GM19455 (cell line): Measurements from ENCODE around the gene MORF4L1.
"Not testable (repeated sequence)": the region's sequence is repeated elsewhere in the genome, so short reads cannot be mapped to it uniquely, and the experiment has no call there.

Experiments
- ATAC-seq: cut with Tn5 transposase; IDR thresholded peaks from one replicate; pipeline ENCODE4 v1.9.1; 2021; ENCODE audit not compliant: unreplicated experiment

The MORF4L1 gene, protein sequence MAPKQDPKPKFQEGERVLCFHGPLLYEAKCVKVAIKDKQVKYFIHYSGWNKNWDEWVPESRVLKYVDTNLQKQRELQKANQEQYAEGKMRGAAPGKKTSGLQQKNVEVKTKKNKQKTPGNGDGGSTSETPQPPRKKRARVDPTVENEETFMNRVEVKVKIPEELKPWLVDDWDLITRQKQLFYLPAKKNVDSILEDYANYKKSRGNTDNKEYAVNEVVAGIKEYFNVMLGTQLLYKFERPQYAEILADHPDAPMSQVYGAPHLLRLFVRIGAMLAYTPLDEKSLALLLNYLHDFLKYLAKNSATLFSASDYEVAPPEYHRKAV

DNA sequence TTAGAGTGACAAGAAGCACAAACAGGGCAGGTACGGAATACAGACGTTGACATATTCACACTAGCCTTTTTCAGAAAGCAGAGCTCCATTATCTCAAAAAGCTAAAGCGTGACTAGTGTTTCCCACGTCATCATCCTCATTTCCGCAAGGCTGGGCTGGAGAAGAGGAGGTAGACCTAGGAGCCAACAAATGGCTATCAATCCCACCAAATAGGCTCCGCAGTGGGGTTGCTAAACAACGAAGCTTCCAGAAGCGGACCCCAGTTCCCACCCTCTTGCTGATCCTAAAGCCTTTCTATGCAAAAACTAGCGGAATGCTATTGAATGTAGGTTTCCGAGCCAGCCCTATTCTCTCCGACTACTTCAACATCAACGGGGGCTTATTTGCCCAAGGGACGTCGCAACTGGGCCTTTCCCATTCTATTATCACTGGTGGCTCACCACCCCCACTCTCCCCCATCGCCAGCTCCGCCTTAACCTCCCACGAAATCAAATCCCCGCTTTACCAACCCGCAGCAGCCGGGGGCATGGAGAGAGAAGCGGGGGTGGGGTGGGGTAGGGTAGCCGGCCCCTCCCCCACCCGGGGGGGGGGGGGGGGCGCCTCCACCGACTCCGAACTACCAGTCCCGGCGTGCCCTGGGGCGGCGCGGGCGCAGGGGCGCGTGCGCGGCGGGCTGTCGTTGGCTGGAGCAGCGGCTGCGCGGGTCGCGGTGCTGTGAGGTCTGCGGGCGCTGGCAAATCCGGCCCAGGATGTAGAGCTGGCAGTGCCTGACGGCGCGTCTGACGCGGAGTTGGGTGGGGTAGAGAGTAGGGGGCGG is at the start of gene MORF4L1:
Gene MORF4L1, plus strand, starts transcription at position 736 of the 817 bp plus-strand sequence. CDS start 128 bp downstream, outside the sequence.
- peak; percentile 70 for ATAC-seq

GRCh38 chr15:78828920-78829319 is 43.8 kb upstream of the MORF4L1 start:
- ATAC-seq: no peak

DNA sequence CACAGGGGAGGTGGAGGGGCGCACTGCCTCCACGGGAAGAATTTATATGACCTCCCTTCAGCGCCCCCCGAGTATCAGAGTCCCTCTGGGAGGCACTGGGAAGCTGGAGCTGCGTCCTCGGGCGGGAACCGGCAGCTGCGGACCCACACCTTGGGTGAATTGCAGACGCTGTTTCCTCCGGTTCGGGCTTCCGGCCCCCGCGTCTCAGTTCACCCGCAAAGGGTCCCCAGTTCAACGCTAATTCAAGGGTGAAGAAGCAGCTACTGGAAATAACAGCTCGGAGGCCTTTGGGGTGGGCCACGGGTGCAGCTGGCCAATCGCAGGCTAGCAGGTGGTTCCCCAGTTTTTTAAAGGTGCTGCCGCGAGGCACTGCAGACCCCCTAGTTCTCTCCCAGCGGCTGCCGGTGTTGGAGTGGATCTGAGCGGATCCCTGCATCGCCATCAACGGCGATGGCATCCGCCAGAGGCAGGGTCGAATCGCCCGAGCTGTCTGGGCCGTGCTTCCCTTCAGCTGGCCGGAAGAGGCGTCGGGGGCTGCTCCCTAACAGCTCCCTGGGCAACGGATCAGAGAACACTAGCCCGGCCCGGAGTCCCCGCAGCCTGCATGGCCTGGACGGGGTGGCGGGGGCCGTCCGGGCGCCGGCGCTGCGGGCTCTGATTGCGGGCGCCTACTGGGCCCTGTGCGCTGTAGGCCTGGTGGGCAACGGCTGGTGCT is 42.0 kb upstream of the MORF4L1 start:
- ATAC-seq: no peak

DNA sequence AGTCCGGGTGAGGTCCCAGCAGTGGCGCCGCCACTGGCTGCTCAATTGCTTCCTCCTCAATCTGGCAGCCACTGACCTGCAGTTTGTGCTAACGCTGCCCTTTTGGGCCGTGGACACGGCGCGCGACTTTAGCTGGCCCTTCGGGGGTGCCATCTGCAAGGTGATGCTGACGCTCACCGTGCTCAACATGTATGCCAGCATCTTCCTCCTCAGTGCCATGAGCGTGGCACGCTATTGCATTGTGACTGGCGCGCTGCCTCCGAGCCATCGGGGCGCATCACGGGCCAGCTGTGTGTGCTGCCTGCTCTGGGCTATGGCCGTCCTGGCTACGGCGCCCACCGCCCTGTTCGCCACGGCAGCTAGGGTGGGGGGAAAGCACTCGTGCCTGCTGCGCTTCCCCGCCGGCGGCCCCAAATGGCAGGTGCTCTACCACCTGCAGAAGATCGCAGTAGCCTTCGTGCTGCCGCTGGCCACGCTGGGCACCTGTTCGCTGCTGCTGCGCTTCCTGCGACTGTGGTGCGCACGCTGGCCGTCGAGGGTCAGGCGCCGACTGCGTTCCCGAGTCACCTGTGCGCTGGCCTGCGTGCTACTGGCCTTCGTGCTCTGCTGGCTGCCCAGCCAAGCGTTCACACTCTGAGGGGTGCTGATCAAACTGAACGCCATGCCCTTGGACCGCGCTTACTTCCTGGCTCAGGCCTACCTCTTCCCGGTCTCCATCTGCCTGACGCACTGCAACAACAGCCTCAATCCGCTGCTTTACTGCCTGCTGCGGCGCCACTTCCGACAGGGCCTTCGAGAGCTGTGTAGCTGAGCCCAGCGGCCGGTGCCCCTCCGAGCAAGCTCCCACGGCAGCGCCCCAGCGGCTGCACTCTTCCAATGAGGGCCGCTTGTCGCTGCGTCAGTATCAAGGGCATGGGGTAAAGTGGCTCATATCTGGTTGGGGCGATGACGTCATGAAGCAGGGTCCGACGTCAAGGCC is 41.2 kb upstream of the MORF4L1 start:
- no peak for ATAC-seq

DNA sequence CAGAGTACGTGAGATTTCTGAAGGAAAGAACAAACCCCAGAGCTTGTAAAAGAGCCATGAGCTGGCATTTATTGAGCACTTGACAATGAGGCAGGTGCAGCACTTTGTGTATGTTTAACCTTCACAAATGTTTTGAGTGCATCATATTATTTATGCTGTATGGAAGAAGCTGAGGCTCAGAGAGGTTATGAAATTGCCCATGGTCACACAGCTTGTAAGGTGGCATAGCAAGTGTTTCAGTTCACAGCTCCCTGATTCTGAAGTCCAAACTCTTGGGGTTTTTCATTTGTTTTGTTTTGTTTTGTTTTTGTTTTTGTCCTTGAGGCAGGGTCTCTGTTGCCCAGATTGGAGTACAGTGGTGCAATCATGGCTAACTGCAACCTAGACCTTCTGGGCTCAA is 36.4 kb upstream of the MORF4L1 start:
- ATAC-seq: no peak

DNA sequence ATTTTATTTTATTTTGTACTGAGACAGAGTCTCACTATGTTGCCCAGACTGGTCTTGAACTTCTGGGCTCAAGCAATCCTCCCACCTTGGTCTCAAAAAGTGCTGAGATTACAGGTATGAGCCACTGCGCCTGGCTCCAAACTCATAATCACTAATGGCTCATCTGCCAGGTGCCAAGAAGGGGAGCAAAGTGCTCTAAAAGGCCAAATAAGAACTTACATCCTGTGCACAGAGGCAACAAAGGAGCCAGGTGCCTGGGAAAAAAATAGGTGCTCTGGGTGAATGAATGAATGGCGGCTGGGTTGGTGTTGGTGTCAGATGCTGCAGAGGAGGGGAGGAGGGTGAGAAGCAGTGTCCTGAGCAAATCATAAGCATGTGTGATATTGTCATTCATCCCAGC is 35.6 kb upstream of the MORF4L1 start:
- ATAC-seq: no peak

DNA sequence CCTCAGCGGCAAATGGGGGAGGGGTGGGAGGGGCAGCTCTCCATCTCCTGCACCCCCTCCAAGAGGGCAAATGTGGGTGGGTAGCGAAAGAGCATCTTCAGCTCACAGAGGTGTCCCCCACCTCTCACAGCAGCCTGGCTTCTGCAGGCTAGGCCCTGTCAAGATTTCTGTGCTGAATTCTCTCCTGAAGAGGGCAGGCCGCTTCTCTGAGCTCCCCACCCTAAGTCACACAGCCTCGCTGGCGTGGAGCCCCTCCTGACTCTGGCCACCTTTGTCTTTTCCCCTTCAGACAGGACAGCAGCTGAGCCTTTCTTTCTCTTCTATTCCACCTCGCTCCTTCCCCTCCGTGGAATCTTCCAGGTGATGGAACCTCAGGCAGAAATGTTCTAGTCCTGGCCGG is 35.1 kb upstream of the MORF4L1 start:
- no peak for ATAC-seq

DNA sequence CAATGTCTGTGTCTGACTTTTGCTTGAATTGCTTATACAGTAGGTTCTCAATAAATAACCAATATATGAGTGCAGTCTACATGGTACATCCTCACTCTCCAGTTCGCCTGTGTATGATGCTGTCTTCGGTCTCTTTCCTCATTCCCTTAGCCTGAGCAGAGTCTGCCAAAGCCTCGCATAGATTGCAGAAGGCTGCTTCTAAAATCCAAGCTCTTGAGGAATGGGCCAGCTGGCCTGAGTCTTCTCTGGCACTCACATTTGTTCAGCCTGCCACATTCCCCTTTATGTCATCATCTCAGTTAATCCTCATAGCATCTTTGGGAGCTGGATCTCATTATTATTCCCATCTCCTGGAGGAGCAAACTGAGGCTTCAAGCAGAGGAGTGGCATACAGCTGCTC is 34.2 kb upstream of the MORF4L1 start:
- ATAC-seq: no peak

DNA sequence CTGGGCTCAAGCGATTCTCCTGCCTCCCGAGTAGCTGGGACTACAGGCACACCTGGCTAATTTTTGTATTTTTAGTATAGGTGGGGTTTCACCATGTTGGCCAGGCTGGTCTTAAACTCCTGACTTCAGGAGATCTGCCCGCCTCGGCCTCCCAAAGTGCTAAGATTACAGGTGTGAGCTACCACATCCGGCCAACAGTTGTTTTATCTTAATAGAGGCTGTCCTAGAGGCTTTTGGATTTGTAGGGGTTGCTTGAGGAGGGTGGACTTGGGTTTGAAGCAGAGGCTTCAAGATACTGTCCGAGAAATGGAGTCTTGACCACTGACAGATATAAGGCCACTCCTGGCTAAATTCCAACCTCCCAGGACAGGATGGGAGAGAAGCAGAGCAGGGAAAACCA is 33.5 kb upstream of the MORF4L1 start:
- not testable (repeated sequence) for ATAC-seq

DNA sequence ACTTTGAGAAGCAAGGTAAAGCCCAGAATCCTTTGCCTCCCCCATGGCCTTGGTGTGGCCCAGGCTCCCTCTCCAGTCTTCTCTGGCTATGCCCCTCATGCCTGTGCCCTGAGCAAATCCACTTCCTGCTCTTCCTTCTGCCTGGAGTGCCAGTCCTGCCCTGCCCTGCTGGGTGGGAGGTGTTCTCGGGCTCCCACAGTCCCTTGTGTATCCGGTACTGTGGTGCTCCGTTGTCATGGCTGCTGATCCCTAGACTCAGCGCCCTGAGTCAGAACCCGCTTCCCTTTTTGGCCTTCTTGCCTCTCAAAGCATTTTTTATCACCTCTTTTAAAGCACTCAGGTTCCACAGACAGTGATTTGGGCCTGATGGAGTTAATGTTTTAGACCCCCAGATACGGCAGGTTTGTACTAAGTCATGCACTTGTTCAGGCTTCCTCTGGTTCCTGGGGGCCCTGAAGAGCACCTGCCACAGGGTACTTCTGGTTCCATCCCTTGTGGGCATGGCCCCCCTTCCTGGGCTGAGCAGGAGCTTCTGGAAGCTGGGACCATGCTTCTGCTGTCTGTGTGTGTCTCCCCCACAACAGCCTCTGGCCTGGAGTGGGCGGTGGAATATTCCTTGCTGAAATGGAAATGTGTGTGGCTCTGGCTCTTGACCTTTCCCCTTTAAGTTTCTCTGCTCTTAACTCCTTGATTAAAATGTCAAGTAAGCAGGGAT is 31.9 kb upstream of the MORF4L1 start:
- ATAC-seq: no peak

DNA sequence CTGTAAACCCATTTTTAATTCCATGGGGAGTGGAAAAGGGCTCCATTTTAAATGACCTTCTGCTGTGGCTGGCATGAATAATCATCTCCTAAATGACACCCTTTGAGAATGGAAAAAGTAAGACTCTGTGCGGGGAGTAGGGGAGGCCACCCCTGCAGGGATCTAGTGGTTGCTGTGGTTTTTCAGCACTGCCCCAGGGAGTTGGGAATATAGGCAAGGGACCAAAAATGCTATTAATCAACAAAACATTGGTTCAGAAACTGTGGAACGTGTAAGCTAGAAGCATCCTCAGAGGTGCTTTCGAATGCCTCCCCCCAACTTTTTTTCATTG is 31.3 kb upstream of the MORF4L1 start:
- ATAC-seq: no peak

- no peak for ATAC-seq
These were observed 30.8 kb upstream of the MORF4L1 start for GRCh38 chr15:78841891-78842290.

DNA sequence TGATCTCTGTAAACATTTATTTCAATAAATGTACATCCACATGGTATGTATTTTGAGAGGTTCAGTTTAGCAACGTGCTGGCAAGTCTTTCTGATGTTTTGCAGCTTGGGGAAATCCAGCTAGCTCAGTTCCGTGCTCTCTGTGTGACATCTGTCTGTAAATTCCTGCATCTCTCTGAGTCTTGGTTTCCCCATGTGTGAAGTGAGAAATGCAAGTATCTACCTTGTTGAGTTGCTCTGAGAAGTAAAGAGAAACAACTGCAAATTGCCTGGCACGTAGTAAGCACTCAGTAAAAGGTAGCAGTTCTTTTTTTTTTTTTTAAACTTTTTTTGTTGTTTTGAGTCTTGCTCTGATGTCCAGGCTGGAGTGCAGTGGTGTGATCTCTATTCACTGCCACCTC is 30.2 kb upstream of the MORF4L1 start:
- no peak for ATAC-seq

DNA sequence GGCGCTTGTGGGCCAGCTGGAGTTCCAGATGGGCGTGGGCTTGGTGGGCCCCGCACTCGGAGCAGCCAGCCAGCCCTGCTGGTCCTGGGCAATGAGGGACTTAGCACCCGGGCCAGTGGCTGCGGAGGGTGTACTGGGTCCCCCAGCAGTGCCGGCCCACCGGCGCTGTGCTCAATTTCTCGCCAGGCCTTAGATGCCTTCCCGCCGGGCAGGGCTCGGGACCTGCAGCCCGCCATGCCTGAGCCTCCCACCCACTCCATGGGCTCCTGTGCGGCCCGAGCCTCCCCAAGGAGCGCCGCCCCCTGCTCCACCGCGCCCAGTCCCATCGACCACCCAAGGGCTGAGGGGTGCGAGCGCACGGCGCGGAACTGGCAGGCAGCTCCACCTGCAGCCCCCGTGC is 25.8 kb upstream of the MORF4L1 start:
- ATAC-seq: not testable (repeated sequence)

GRCh38 chr15:78847387-78847906 is 25.2 kb upstream of the MORF4L1 start:
- not testable (repeated sequence) for ATAC-seq

GRCh38 chr15:78850352-78850751 is 22.3 kb upstream of the MORF4L1 start:
- no peak for ATAC-seq

GRCh38 chr15:78850941-78851755 is 21.5 kb upstream of the MORF4L1 start:
- ATAC-seq: no peak

DNA sequence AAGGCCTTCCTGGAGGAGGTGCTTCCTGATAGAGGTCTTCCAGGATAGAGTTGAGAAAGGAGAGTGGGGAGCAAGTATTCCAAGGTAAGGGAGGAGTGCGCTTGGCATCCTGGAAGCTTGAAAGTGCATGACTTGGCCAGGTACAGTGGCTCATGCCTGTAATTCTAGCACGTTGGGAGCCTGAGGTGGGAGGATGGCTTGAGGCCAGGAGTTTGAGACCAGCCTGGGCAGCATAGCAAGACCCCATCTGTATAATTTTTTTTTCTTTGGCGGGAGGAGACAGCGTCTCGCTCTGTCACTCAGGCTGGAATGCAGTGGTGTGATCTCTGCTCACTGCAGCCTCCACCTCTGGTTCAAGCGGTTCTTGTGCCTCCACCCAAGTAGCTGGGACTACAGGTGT is 19.2 kb upstream of the MORF4L1 start:
- no peak for ATAC-seq

GRCh38 chr15:78854833-78855372 is 17.8 kb upstream of the MORF4L1 start:
- no peak for ATAC-seq
